OCI-LY1 (cell line): ENCODE data around the gene C10orf67.

Experiments
- H2AFZ ChIP-seq: fragments of 200-600 bp; sonication (generic), shearing (Covaris generic); 2 replicates; pipeline ENCODE4 v1.6.0; 2014; ENCODE audit warnings: antibody characterized with exemption, mild to moderate bottlenecking, low read length
- H3F3A ChIP-seq: fragments of 200-600 bp; sonication (generic), shearing (Covaris generic); 2 replicates; pipeline ENCODE4 v1.6.0; 2014; ENCODE audit warnings: mild to moderate bottlenecking, antibody characterized with exemption, low read length, moderate library complexity; ENCODE audit not compliant: insufficient read depth
- H3K27ac ChIP-seq: fragments of 200-600 bp; sonication (generic); 2 replicates; pipeline ENCODE4 v1.5.1; 2014; ENCODE audit warnings: low read length, mixed run types, mild to moderate bottlenecking, low read depth; ENCODE audit not compliant: poor library complexity, severe bottlenecking
- H3K27me3 ChIP-seq: fragments of 200-600 bp; sonication (generic); 2 replicates; pipeline ENCODE4 v1.6.0; 2014; ENCODE audit warnings: antibody characterized with exemption, mild to moderate bottlenecking, low read length, moderate library complexity; ENCODE audit not compliant: insufficient read depth
- H3K36me3 ChIP-seq: fragments of 200-600 bp; sonication (generic); 2 replicates; pipeline ENCODE4 v1.6.1; 2014; ENCODE audit warnings: mild to moderate bottlenecking, antibody characterized with exemption, low read length, moderate library complexity, mixed read lengths; ENCODE audit not compliant: insufficient read depth
- H3K4me1 ChIP-seq: fragments of 200-600 bp; sonication (generic); 2 replicates; pipeline ENCODE4 v1.5.1; 2014; ENCODE audit warnings: mild to moderate bottlenecking, low read length, moderate library complexity; ENCODE audit not compliant: insufficient read depth, severe bottlenecking
- H3K4me2 ChIP-seq: fragments of 200-600 bp; sonication (generic), shearing (Covaris generic); 2 replicates; pipeline ENCODE4 v1.6.1; 2014; ENCODE audit warnings: low read length
- H3K4me3 ChIP-seq: fragments of 200-600 bp; sonication (generic); 2 replicates; pipeline ENCODE4 v1.5.1; 2014; ENCODE audit warnings: low read length, low read depth, mild to moderate bottlenecking, mixed read lengths; ENCODE audit not compliant: poor library complexity, severe bottlenecking
- H3K79me2 ChIP-seq: fragments of 200-600 bp; shearing (Covaris generic); 2 replicates; pipeline ENCODE4 v1.6.1; 2016; ENCODE audit warnings: mixed run types, low read length, mixed read lengths; ENCODE audit not compliant: insufficient read depth
- H3K9ac ChIP-seq: fragments of 200-600 bp; sonication (generic), shearing (Covaris generic); 2 replicates; pipeline ENCODE4 v1.6.1; 2014; ENCODE audit warnings: mild to moderate bottlenecking, low read length, mixed read lengths
- H3K9me2 ChIP-seq: fragments of 200-600 bp; sonication (generic), shearing (Covaris generic); 2 replicates; pipeline ENCODE4 v1.6.1; 2014; ENCODE audit warnings: low read depth, mild to moderate bottlenecking, low read length, mixed read lengths
- H3K9me3 ChIP-seq: fragments of 200-600 bp; shearing (Covaris generic); 2 replicates; pipeline ENCODE4 v1.6.1; 2014; ENCODE audit warnings: low read length, mixed read lengths
- H4K20me1 ChIP-seq: fragments of 200-600 bp; sonication (generic), shearing (Covaris generic); 2 replicates; pipeline ENCODE4 v1.6.0; 2016; ENCODE audit warnings: mild to moderate bottlenecking, low read length; ENCODE audit not compliant: insufficient read depth
- EZH2 ChIP-seq: fragments of 200-600 bp; sonication (generic), shearing (Covaris generic); IDR thresholded peaks from 2 replicates; pipeline ENCODE4 v1.8.0; 2017; ENCODE audit warnings: borderline replicate concordance, mixed run types, mild to moderate bottlenecking, antibody characterized with exemption, low read length, moderate library complexity, mixed read lengths
- TF ChIP-seq, protein P1 (sequence below): fragments of 200-600 bp; sonication (generic), shearing (Covaris generic); IDR thresholded peaks from 2 replicates; pipeline ENCODE4 v1.5.1; 2017; ENCODE audit warnings: mild to moderate bottlenecking, antibody characterized with exemption, low read length, moderate library complexity, mixed read lengths

C10orf67 gene

DNA sequence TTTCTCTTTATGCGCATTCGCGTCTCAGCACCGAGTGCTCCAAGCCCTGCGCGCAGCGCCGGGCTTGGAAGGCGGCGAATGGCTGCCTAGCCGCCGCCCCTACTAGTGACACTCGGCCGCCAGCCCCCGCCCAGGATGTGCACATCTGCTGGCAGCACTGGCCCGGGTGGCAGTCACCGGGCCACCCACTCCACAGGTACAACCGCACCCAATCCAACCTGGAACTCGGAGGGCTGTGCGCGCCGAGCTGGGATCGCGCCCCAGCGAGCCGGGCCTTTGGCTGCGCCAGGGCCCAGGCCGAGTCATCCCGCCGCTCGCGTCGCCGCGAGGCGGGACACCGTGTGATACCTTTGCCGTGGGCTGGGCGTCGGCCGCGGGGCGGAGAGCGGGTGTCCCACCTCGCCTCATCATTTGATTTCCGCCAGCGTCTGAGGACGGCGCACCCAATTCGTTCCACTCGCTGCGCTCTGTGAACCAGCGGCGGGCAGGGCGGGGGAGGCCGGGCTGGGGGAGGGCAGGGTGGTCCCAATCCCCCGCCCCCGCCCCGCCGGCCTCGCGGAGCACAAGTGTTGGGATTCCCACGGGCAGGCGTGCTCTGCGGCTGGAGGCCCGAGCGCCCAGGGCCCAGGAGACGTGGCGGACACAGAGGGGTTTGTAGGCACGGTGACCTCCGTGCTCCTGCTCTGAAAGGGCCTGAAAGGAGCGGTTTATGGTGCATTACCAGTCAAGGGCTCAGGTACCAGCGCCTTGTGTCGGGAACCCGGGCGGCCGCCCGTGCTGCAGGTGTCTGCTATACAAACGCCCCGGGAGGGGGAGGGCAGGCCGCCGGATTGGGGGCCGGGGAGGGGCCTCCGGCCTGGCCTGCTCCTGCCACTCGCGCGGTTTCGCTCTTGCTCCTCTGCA lies 170.3 kb downstream of the C10orf67 start:
- Histone ChIP-seq H3K79me2 (no peaks in the 10 kb centered on the region), H4K20me1 (no peaks in the 10 kb centered on the region), H3K9ac (no peak overlapping the region), H3K9me2 (no peaks in the 10 kb centered on the region), H3K4me1 (no peaks in the 10 kb centered on the region), H3K9me3 (no peaks in the 10 kb centered on the region), H3F3A (no peaks in the 10 kb centered on the region), H3K4me3 (no peak overlapping the region), H3K4me2 (no peak overlapping the region), H2AFZ (no peak overlapping the region), H3K27me3 (no peaks in the 10 kb centered on the region), H3K36me3 (no peaks in the 10 kb centered on the region), H3K27ac (no peak overlapping the region)
- TF ChIP-seq, protein P1, sequence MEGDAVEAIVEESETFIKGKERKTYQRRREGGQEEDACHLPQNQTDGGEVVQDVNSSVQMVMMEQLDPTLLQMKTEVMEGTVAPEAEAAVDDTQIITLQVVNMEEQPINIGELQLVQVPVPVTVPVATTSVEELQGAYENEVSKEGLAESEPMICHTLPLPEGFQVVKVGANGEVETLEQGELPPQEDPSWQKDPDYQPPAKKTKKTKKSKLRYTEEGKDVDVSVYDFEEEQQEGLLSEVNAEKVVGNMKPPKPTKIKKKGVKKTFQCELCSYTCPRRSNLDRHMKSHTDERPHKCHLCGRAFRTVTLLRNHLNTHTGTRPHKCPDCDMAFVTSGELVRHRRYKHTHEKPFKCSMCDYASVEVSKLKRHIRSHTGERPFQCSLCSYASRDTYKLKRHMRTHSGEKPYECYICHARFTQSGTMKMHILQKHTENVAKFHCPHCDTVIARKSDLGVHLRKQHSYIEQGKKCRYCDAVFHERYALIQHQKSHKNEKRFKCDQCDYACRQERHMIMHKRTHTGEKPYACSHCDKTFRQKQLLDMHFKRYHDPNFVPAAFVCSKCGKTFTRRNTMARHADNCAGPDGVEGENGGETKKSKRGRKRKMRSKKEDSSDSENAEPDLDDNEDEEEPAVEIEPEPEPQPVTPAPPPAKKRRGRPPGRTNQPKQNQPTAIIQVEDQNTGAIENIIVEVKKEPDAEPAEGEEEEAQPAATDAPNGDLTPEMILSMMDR: no peak
- TF ChIP-seq EZH2: no peak

DNA sequence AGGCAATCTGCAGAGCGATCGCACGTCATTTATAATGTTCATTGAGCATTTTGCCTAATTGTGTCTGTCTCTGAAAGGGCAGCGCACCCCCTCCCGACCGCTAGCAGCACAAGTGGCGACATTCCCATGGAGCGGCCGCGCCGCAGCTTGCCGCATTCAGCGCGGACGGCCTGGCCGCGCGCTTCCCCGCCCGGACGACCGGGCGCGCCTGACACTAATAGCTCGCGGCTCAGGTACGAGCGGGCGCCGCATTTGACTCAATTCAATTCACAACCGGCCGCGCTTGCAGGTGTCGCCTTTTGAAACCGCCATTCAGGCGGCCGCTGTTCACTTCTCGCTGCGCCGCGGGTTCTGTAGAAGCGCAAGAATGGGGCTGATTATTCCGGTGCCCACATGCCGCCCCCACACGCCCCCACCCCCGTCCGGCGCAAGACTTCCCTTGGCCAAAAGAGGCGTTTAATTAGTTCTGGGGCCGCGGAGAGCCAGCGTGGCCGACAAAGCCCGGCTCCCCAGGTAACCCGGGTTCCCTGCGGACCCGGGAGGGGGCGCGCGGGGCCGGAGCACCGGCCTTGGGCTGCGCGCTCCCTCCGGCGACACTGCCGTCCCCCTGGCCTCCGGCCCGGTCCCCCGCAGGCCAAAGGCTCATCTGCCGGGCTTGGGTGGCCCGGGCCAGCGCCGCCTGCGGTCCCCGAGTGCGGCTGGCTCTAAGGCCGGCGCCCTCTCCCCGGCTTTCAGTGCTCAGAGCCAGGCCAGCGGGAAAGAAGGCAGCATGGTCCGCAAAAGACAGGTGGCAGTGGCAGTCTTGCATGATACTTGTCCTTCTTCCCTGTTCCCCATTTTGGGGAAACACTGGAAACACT lies 171.2 kb downstream of the C10orf67 start:
- no peaks in the 10 kb centered on the region for H3K27me3 ChIP-seq
- H3K36me3 ChIP-seq: no peaks in the 10 kb centered on the region
- H2AFZ ChIP-seq: no peak overlapping the region
- no peaks in the 10 kb centered on the region for H4K20me1 ChIP-seq
- no peaks in the 10 kb centered on the region for H3K79me2 ChIP-seq
- no peaks in the 10 kb centered on the region for H3K9me2 ChIP-seq
- no peaks in the 10 kb centered on the region for H3K9me3 ChIP-seq
- TF ChIP-seq EZH2: no peak
- TF ChIP-seq, protein P1: no peak
- no peaks in the 10 kb centered on the region for H3F3A ChIP-seq
- no peaks in the 10 kb centered on the region for H3K4me1 ChIP-seq
- H3K27ac ChIP-seq: no peak overlapping the region
- H3K4me3 ChIP-seq: no peak overlapping the region
- no peak overlapping the region for H3K4me2 ChIP-seq
- H3K9ac ChIP-seq: no peak overlapping the region

DNA sequence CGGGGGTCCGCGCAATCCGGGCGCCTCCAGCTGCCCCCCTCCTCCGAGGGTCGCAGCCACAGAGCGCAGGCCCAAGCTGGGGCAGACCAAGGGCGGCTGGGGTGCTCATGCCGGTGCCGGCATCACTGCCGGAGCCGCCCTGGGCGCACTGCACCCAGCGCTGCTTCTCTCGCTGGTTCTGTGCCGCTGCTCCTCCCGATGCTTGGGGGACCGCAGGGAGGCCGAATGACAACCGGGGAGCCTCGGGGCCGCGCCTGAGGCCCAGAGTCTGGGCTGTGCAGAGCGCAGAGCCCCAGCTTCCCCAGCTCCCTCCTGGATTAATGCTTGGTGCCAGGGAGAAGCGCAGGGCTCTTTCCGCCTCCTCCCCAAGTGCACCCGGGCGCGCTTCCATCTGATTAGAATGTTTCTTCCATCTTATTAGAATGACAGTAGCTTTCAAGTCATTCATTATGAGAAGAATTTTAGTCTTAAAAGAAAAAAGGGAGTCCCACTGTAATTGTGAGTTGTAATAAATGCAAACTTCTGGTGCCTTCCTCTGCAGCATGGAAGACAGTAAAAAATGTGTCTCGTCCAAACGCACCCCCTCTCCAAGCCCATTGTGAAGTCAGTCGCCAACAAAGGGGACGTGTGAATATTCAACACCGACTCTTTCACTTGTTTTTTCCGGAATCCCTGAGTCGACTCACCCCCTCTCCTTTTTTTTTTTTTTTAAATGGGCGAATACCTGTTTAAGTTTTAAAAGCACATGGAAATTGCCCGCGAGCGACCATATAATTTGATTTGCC lies 172.0 kb downstream of the C10orf67 start:
- TF ChIP-seq, protein P1: no peak
- no peak for TF ChIP-seq EZH2
- no peak overlapping the region for H3K27ac ChIP-seq
- no peak overlapping the region for H3K4me2 ChIP-seq
- no peaks in the 10 kb centered on the region for H3K79me2 ChIP-seq
- H3K9ac ChIP-seq: no peak overlapping the region
- H3K9me2 ChIP-seq: no peaks in the 10 kb centered on the region
- no peaks in the 10 kb centered on the region for H3K27me3 ChIP-seq
- no peaks in the 10 kb centered on the region for H3K4me1 ChIP-seq
- H3K9me3 ChIP-seq: no peaks in the 10 kb centered on the region
- H3F3A ChIP-seq: no peaks in the 10 kb centered on the region
- H3K36me3 ChIP-seq: no peaks in the 10 kb centered on the region
- no peak overlapping the region for H3K4me3 ChIP-seq
- H4K20me1 ChIP-seq: no peaks in the 10 kb centered on the region
- no peak overlapping the region for H2AFZ ChIP-seq
